Fibroblast of villous mesenchyme (primary cell): ENCODE results near the gene CLASP1. TPM values are rescaled to one million over a fixed set of nuclear protein-coding genes. Genes with fewer than 3 reads are reported as not detected.
"Not testable (repeated sequence)": the region's sequence is repeated elsewhere in the genome, so short reads cannot be mapped to it uniquely, and the experiment has no call there.

Experiments
- DNase-seq: peaks from one replicate; pipeline ENCODE4 v3.0.0-alpha.2; 2010; ENCODE audit warnings: low read depth
- H3K4me3 ChIP-seq: 2 replicates; pipeline ENCODE4 v1.5.1; 2011; ENCODE audit warnings: low read depth, mild to moderate bottlenecking, low read length
- CTCF ChIP-seq: IDR thresholded peaks from 2 replicates; pipeline ENCODE4 v1.5.1; 2012; ENCODE audit warnings: low read depth, mild to moderate bottlenecking, low read length; ENCODE audit not compliant: insufficient read depth
- total RNA-seq: library from RNA; depleted of rRNA; stranded (reverse); fragments of >200 nt; gene quantifications from 2 replicates; pipeline ENCODE4 v1.2.3, GENCODE V29; 2012

The CLASP1 gene
- total RNA-seq, 1 donor: 58.3 TPM

- no peak for TF ChIP-seq CTCF
- no peak for DNase-seq
- H3K4me3 ChIP-seq: no peak overlapping the region
Measured at GRCh38 chr2:121349721-121350401, 299.4 kb downstream of the CLASP1 start.

- no peak for TF ChIP-seq CTCF
- DNase-seq: no peak
- no peak overlapping the region for H3K4me3 ChIP-seq
Measured at GRCh38 chr2:121348128-121348740, 301.0 kb downstream of the CLASP1 start.

GRCh38 chr2:121346859-121347258 is 302.4 kb downstream of the CLASP1 start:
- no peak for TF ChIP-seq CTCF
- H3K4me3 ChIP-seq: no peak overlapping the region
- no peak for DNase-seq

- H3K4me3 ChIP-seq: no peak overlapping the region
- DNase-seq: no peak
- no peak for TF ChIP-seq CTCF
Measured at GRCh38 chr2:121346407-121346806, 302.9 kb downstream of the CLASP1 start.

- DNase-seq: no peak
- H3K4me3 ChIP-seq: no peak overlapping the region
- no peak for TF ChIP-seq CTCF
Measured at GRCh38 chr2:121345887-121346286, 303.4 kb downstream of the CLASP1 start.

GRCh38 chr2:121345101-121345500 is 304.2 kb downstream of the CLASP1 start:
- no peak overlapping the region for H3K4me3 ChIP-seq
- no peak for DNase-seq
- no peak for TF ChIP-seq CTCF

GRCh38 chr2:121343828-121344399 is 305.3 kb downstream of the CLASP1 start:
- DNase-seq, H3K4me3 ChIP-seq: not testable (repeated sequence)
